Stimulated activated naive CD8-positive, alpha-beta T cell treated with anti-CD3 and anti-CD28 coated beads, Interleukin-15, Interleukin-2, amounts not matched to agents 100 ng/mL and 50 ng/mL, for 24 hours (primary cell): Measurements from ENCODE around the gene RNF126.

Source experiments
- H3K27ac Mint-ChIP-seq: one replicate; pipeline ENCODE4 v1.8.0; 2021; ENCODE audit warnings: mild to moderate bottlenecking, mixed read lengths
- H3K27me3 Mint-ChIP-seq: one replicate; pipeline ENCODE4 v1.8.0; 2021; ENCODE audit warnings: mixed read lengths
- H3K36me3 Mint-ChIP-seq: one replicate; pipeline ENCODE4 v1.8.0; 2021; ENCODE audit warnings: low read depth, mixed read lengths
- H3K4me1 Mint-ChIP-seq: one replicate; pipeline ENCODE4 v1.8.0; 2021; ENCODE audit warnings: low read depth, mixed read lengths
- H3K4me3 Mint-ChIP-seq: one replicate; pipeline ENCODE4 v1.8.0; 2021; ENCODE audit warnings: mild to moderate bottlenecking, mixed read lengths
- H3K9me3 Mint-ChIP-seq: one replicate; pipeline ENCODE4 v1.8.0; 2021; ENCODE audit warnings: mixed read lengths

RNF126 gene

DNA sequence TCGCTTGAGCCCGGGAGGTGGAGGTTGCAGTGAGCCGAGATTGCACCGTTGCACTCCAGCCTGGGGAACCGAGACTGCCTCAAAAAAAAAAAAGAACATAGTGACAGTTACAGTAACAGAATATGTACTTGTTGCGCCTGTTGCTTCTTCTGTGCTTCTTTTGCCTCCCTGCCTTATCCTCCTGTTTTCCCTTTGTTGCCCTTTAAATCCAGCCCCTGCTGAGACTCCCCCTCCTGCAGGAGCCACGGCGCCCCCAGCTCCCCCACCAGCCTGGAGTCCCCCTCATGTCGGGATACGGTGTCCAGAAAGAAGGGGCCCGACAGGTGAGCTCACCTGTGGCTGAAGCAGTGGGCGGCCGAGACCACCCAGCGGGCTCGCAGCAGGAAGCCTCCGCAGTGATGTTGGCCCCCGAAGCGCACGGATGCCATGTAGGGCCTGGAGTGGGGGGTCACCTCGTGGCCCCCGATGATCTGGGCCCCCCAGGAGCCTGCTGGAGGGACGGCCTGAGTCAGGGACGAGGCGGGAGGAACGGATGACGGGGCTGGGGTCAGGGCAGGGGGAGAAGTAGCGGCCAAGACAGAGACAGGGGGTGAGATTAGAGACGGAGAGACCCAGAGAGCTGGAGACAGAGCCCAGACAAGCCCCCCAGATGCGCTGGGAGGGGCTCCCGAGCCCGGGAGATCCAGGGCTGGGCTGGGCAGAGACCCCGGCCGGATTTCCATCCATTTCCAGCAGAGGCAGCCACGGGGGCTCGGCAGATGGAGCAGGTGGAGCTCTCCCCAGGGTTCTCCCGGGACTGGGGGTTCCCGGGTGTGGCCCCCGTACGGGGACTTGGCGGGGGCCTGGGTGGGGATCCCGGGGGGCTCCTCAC, 31.7 kb upstream of the RNF126 start:
- H3K36me3 Mint-ChIP-seq = no peaks in the 10 kb centered on the region
- H3K27me3 Mint-ChIP-seq = peaks cover 11% of the 10 kb centered on the region
- H3K27ac Mint-ChIP-seq = no peak overlapping the region
- H3K9me3 Mint-ChIP-seq = no peaks in the 10 kb centered on the region
- peaks cover 7% of the 10 kb centered on the region for H3K4me1 Mint-ChIP-seq
- no peak overlapping the region for H3K4me3 Mint-ChIP-seq

DNA sequence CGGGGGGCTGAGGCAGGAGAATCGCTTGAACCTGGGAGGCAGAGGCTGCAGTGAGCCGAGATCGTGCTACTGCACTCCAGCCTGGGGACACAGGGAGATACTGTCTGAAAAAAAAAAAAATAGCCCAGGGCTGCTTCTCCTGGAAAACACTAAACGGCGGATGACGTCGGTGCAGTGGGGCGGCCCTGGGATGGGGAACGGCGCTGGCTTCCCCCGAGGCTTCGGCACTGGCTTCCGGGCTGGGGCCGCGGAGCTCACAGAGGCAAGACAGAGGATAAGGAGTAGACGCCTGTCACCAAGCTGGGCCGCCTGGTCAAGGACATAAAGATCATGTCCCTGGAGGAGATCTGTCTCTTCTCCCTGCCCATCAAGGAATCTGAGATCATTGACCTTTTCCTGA, 27.2 kb upstream of the RNF126 start:
- Mint-ChIP-seq H3K36me3 (no peaks in the 10 kb centered on the region), H3K4me1 (no peaks in the 10 kb centered on the region), H3K27ac (no peak overlapping the region), H3K4me3 (no peak overlapping the region), H3K9me3 (no peaks in the 10 kb centered on the region), H3K27me3 (peaks cover 4% of the 10 kb centered on the region)

DNA sequence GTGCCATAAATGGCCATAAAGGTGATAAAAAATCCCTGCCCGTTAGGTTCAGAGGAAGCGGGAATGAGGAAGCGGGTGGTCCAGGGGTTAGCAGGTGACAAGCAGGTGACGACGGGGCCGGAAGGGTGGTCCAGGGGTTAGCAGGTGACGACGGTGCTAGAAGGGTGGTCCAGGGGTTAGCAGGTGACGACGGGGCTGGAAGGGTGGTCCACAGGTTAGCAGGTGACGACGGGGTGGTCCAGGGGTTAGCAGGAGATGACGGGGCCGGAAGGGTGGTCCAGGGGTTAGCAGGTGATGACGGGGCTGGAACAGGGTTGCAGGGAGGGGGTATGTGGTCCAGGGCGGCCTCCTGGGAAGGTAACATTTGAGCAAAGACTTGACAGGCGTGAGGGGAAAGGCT, 26.0 kb upstream of the RNF126 start:
- no peaks in the 10 kb centered on the region for H3K27me3 Mint-ChIP-seq
- no peaks in the 10 kb centered on the region for H3K36me3 Mint-ChIP-seq
- H3K9me3 Mint-ChIP-seq = no peaks in the 10 kb centered on the region
- H3K4me3 Mint-ChIP-seq = no peak overlapping the region
- H3K4me1 Mint-ChIP-seq = no peaks in the 10 kb centered on the region
- no peak overlapping the region for H3K27ac Mint-ChIP-seq

DNA sequence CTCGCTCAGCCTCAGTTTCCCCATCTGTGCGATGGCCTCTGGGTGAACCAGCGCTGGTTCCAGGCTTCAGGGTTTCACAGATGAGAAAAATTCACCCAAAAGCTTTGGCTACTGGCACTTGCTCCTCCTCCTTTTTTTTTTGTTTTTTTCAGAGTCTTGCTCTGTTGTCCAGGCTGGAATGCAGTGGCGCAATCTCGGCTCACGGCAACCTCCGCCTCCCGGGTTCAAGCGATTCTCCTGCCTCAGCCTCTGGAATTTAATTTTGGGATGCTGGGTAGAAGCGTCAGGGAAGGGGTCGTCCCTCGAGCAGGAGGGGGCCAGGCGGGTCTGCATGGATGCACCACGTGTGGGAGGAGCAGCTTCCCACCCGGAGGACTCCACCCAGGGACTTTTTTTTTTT, 25.2 kb upstream of the RNF126 start:
- Mint-ChIP-seq H3K4me1 (no peaks in the 10 kb centered on the region), H3K27me3 (no peaks in the 10 kb centered on the region), H3K27ac (no peak overlapping the region), H3K4me3 (no peak overlapping the region), H3K9me3 (no peaks in the 10 kb centered on the region), H3K36me3 (no peaks in the 10 kb centered on the region)

DNA sequence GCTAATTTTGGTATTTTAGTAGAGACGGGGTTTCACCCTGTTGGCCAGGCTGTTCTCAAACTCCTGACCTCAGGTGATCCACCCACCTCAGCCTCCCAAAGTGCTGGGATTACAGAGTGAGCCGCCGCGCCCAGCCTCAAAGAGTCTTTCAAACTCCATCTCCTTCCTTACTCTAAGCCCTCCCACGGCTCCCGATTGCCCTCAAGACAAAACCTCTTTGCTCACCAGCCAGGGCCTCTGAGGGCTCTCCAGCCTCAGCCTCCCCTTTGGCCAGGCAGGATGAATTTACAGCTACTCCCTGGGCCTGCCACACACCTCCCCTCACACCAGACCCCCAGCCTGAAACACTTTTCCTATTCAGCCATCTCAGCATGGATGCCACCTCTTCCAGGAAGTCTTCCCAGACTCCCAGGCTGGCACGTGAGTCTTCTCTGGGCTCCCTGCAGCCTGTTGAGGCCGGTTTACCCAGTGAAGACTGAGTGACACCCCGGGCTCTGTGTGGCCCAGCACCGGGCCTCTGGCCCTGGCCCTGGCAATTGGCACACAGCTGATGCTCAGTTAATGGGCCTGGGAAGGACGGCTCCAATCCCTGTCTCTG, 24.7 kb upstream of the RNF126 start:
- Mint-ChIP-seq H3K27ac (no peak overlapping the region), H3K36me3 (no peaks in the 10 kb centered on the region), H3K4me3 (no peak overlapping the region), H3K9me3 (no peaks in the 10 kb centered on the region), H3K4me1 (no peaks in the 10 kb centered on the region), H3K27me3 (no peaks in the 10 kb centered on the region)

DNA sequence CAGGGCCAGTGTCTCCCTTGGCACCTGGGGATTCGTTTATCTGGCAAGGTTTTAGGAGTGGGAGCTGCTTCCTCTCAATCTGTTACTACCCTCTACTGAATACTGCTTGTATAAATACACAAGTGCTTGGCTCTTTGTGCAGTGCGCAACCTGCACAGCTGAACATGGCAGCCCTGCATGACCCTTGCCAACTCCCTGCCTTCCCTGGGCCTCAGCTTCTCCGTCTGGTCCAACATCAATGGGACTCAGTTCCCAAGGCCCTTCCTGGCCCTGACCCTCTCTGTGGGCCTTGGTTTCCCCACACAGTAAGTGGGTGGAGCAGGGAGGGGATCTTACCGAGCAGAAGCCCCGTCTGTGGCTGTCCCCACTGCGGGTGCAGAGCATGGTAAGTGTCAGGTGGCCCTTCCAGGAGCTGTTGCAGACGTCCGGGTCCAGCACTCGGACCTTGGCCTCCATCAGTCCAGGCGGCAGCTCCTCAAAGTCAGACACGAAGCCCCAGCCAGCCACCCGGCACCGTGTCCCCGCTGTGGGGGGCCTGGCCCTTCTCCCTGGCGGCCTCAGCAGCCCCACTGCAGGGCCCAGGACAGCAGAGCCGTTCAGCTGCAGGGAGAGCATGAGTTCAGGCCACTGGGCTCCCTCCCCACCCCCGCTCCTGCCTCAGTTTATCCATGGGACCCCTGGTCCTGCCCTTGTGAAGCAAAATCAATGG, 23.7 kb upstream of the RNF126 start:
- H3K36me3 Mint-ChIP-seq = no peaks in the 10 kb centered on the region
- no peaks in the 10 kb centered on the region for H3K27me3 Mint-ChIP-seq
- no peaks in the 10 kb centered on the region for H3K4me1 Mint-ChIP-seq
- H3K4me3 Mint-ChIP-seq = no peak overlapping the region
- no peaks in the 10 kb centered on the region for H3K9me3 Mint-ChIP-seq
- H3K27ac Mint-ChIP-seq = no peak overlapping the region

DNA sequence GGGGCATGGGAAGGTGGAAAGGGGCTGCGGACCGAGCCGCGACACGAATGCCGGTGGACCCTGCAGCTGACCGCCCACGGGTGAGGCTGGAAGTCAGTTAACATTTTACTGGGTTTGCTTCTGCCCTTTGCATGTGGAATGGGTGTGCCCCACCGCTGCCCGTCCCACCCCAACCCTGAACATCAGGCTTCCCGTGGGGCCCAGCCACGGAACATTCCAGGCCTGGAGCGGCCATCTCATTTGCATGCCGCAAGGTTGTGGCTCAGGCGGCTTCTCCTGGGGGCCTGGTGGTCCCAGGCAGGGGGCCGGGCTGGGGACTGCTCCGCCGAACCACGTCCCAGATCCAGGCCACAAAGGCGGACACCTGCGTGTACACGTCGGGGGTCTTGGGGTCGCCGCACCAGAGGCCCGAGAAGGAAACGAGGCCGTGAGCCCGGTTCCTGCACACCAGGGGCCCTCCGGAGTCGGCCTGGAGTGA, 22.5 kb upstream of the RNF126 start:
- H3K4me3 Mint-ChIP-seq = no peak overlapping the region
- peaks cover 3% of the 10 kb centered on the region for H3K4me1 Mint-ChIP-seq
- H3K27ac Mint-ChIP-seq = no peak overlapping the region
- no peaks in the 10 kb centered on the region for H3K36me3 Mint-ChIP-seq
- H3K27me3 Mint-ChIP-seq = no peaks in the 10 kb centered on the region
- no peaks in the 10 kb centered on the region for H3K9me3 Mint-ChIP-seq

DNA sequence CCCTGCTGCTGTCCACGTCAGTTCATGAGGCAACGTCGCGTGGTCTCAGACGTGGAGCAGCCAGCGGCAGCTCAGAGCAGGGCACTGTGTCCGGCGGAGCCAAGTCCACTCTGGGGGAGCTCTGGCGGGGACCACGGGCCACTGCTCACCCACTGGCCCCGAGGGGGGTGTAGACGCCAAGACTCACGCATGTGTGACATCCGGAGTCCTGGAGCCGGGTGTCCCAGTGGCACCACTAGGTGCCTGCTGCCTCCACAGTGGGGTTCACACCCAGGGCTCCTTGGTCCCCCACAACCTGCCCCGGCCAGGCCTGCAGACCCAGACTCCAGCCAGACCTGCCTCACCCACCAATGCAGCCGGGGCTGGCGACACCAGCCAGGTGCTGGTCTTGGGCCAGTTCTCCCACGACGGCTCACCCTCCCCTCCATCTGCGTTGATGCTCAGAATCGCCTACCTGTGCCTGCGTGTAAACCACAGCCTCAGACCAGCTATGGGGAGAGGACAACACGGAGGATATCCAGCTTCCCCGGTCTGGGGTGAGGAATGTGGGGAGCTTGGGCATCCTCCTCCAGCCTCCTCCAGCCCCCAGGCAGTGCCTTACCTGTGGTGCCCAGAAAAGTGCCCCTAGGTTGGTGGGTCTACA, 19.8 kb upstream of the RNF126 start:
- no peaks in the 10 kb centered on the region for H3K27me3 Mint-ChIP-seq

DNA sequence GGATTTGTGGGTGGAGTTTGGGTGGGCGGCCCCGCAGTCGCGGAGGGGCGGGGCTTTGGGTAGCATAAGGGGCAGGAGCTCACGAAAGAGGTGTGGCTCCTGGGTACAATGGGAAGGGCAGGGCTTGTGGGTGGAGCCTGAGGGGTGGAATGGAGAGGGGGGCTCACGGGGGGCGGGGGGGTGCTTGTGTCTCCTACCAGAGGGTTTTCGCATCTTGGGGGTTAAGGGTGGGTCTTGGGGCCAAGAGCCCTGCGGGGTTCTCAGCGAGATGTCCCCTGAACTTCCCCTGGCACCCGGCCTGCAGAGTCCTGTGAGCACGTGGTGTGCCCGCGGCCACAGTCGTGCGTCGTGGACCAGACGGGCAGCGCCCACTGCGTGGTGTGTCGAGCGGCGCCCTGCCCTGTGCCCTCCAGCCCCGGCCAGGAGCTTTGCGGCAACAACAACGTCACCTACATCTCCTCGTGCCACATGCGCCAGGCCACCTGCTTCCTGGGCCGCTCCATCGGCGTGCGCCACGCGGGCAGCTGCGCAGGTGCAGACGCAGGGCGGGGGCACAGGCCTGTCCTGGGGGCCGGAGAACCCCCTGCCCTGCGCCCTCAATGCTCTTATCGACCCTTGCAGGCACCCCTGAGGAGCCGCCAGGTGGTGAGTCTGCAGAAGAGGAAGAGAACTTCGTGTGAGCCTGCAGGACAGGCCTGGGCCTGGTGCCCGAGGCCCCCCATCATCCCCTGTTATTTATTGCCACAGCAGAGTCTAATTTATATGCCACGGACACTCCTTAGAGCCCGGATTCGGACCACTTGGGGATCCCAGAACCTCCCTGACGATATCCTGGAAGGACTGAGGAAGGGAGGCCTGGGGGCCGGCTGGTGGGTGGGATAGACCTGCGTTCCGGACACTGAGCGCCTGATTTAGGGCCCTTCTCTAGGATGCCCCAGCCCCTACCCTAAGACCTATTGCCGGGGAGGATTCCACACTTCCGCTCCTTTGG, 18.3 kb upstream of the RNF126 start:
- Mint-ChIP-seq H3K27me3 (no peaks in the 10 kb centered on the region), H3K36me3 (no peaks in the 10 kb centered on the region), H3K4me3 (peak overlapping the region; percentile 88), H3K27ac (peak overlapping the region; percentile 99), H3K9me3 (no peaks in the 10 kb centered on the region), H3K4me1 (peaks cover 5% of the 10 kb centered on the region)

More for the DNA sequence above, 19.8 kb upstream of the RNF126 start:
- H3K27ac Mint-ChIP-seq = no peak overlapping the region
- H3K4me3 Mint-ChIP-seq = no peak overlapping the region
- H3K36me3 Mint-ChIP-seq = no peaks in the 10 kb centered on the region
- H3K4me1 Mint-ChIP-seq = peaks cover 5% of the 10 kb centered on the region
- H3K9me3 Mint-ChIP-seq = no peaks in the 10 kb centered on the region

DNA sequence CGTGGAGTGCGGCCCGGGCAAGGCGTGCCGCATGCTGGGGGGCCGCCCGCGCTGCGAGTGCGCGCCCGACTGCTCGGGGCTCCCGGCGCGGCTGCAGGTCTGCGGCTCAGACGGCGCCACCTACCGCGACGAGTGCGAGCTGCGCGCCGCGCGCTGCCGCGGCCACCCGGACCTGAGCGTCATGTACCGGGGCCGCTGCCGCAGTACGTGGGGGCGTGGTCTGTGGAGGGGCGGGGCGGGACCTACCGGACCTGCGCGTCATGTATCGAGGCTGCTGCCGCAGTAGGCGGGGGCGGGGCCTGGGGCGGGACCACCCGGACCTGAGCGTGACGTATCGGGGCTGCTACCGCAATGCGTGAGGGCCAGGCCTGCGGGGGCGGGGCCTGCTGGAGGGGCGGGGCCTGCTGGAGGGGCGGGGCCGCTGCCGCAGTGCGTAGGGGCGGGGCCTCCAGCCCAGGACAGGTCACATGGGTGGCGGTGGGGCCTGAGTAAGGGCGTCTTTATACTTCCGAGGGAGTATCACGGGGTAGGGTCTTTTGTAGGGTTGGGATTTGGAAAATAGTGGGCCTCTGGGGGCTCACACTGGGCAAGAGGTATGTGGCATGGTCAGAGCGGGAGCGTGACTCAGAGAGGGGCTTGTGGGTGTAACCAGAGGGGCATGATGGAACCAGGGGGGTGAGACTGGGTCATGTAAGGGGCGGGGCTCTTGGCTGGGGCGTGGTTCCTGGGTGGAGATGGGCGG, 17.4 kb upstream of the RNF126 start:
- no peaks in the 10 kb centered on the region for H3K9me3 Mint-ChIP-seq
- peak overlapping the region; percentile 88 for H3K4me3 Mint-ChIP-seq
- H3K27me3 Mint-ChIP-seq = peaks cover 1% of the 10 kb centered on the region
- peak overlapping the region; percentile 99 for H3K27ac Mint-ChIP-seq
- H3K36me3 Mint-ChIP-seq = no peaks in the 10 kb centered on the region
- peaks cover 6% of the 10 kb centered on the region for H3K4me1 Mint-ChIP-seq

DNA sequence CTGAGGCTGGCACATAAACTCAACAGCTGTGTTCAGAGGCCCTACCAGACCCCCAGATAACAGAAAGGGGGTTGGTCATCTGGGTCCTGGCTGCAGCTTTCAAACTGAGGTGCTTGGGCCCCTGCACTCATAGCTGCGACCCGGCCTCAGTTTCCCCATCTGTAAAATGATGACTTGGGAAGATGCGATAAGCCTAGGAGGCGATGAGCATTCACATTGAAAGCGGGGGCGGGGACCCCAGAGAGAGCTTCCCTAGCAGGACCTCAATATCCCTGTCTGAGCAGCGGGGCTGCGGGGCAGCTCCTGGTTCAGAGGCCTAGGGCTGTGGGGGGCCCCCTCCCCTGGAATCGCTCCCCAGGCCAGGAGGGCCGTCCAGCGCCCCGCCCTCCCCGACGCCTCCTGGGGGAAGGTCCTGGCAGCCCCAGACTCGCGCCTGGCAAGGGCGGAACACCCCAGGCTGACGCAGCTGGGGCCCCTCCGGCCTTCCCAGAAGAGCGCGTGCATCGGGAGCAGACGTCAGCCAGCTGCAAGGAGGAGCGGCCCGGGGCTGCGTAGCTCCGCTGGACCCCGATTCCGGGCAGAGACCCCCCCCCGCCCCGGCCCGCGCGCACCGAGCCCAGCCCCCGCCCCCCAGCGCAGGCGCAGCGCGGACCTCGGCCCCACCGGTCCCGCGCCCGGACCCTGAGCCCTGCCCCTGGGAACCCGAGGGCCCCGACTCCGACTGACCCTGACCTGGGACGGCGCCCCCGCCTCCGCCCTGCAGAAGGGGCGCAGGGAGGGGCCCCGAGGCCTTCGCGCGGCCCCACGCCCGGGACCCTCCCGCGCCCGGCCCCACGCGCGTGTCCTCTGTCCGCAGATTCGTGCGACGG, 16.6 kb upstream of the RNF126 start:
- Mint-ChIP-seq H3K4me3 (peak overlapping the region; percentile 73), H3K27me3 (peaks cover 7% of the 10 kb centered on the region), H3K4me1 (peaks cover 11% of the 10 kb centered on the region), H3K36me3 (no peaks in the 10 kb centered on the region), H3K27ac (peak overlapping the region; percentile 52), H3K9me3 (no peaks in the 10 kb centered on the region)

DNA sequence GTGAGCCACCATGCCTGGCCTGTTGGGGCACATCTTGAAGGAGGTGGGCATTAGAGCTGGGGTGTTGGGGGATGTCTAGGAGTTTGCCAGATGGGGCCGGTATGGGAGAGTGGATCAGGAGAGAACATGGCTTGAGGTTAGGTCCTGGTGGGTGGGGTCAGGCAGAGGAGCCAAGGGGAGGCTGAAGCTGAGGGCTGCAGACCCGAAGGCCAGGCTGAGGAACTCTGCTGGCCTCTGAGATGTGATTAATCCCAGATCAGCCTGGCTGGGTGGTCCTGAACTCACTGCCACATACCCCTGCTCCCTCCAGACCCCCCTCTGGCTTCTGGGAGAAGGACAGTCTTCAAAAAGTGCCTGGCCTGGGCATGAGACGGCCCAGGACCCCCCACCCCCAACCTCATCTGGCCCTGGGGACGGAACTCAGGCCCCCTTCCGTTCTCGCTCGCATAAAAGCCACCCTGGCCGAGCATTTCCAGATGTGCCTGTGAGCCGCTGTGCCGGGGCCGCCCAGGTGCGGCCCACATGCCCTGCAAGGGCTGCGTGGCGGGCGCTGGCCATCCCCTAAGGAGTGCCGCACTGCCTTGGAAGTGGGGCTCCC, 15.9 kb upstream of the RNF126 start:
- Mint-ChIP-seq H3K4me1 (peaks cover 11% of the 10 kb centered on the region), H3K27me3 (peaks cover 7% of the 10 kb centered on the region), H3K9me3 (no peaks in the 10 kb centered on the region), H3K27ac (no peak overlapping the region), H3K36me3 (no peaks in the 10 kb centered on the region), H3K4me3 (peak overlapping the region; percentile 73)
